Fibroblast of lung (primary cell): ENCODE results near the gene HTT. TPM values are rescaled to one million over a fixed set of nuclear protein-coding genes. Genes with fewer than 3 reads are reported as not detected.

Experiments
- DNase-seq, 2 donors: peaks; one replicate each; pipeline versions ENCODE4 v3.0.0 to v3.0.0-alpha.2; 2010; ENCODE audit warnings: low read depth in 2 of 2
- H2AFZ ChIP-seq: 2 replicates; pipeline ENCODE4 v1.5.1; 2012; ENCODE audit warnings: low read length, control low read depth, inconsistent platforms
- H3K27ac ChIP-seq: 2 replicates; pipeline ENCODE4 v1.5.1; 2011; ENCODE audit warnings: low read length, control low read depth; ENCODE audit not compliant: insufficient read depth
- H3K27me3 ChIP-seq: 2 replicates; pipeline ENCODE4 v1.5.1; 2011; ENCODE audit warnings: mild to moderate bottlenecking, low read length; ENCODE audit not compliant: control insufficient read depth, insufficient read depth
- H3K36me3 ChIP-seq: 2 replicates; pipeline ENCODE4 v1.5.1; 2011; ENCODE audit warnings: low read length; ENCODE audit not compliant: control insufficient read depth, insufficient read depth
- H3K4me1 ChIP-seq: 2 replicates; pipeline ENCODE4 v1.5.1; 2011; ENCODE audit warnings: low read length; ENCODE audit not compliant: control insufficient read depth, insufficient read depth; ENCODE audit errors: extremely low read depth
- H3K4me2 ChIP-seq: 2 replicates; pipeline ENCODE4 v1.5.1; 2011; ENCODE audit warnings: low read length, control low read depth; ENCODE audit not compliant: insufficient read depth; ENCODE audit errors: extremely low read depth
- H3K4me3 ChIP-seq, 4 experiments: fragments of 200-600 bp in 1 of 4; sonication (generic) in 1 of 4; replicated peaks in 1 of 4; 2 replicates each; pipeline ENCODE4 v1.5.1; 2011 to 2016; ENCODE audit warnings: low read length in 4 of 4, low read depth in 3 of 4, mild to moderate bottlenecking in 3 of 4, control low read depth in 2 of 4, inconsistent platforms in 1 of 4, mixed read lengths in 1 of 4; ENCODE audit not compliant: insufficient read depth in 1 of 4; ENCODE audit errors: control extremely low read depth in 1 of 4
- H3K79me2 ChIP-seq: 2 replicates; pipeline ENCODE4 v1.5.1; 2012; ENCODE audit warnings: mild to moderate bottlenecking, low read length, inconsistent platforms; ENCODE audit not compliant: control insufficient read depth, insufficient read depth
- H3K9ac ChIP-seq: 2 replicates; pipeline ENCODE4 v1.5.1; 2011; ENCODE audit warnings: mild to moderate bottlenecking, low read length, control low read depth; ENCODE audit not compliant: insufficient read depth
- H3K9me3 ChIP-seq: 2 replicates; pipeline ENCODE4 v1.5.1; 2012; ENCODE audit warnings: low read depth, low read length; ENCODE audit not compliant: control insufficient read depth, insufficient read depth
- H4K20me1 ChIP-seq: 2 replicates; pipeline ENCODE4 v1.5.1; 2011; ENCODE audit warnings: low read length; ENCODE audit not compliant: control insufficient read depth, insufficient read depth; ENCODE audit errors: extremely low read depth
- CTCF ChIP-seq, 2 donors: IDR thresholded peaks in 1 of 2; conservative IDR thresholded peaks in 1 of 2; 1 replicate in 1 of 2; 2 replicates in 1 of 2; pipeline ENCODE4 v1.5.1; 2011 to 2012; ENCODE audit warnings: low read length in 2 of 2, control low read depth in 1 of 2, inconsistent platforms in 1 of 2, low read depth in 1 of 2, mild to moderate bottlenecking in 1 of 2
- EZH2 ChIP-seq: IDR thresholded peaks from 2 replicates; pipeline ENCODE4 v1.5.1; 2012; ENCODE audit warnings: low read length, control low read depth, mild to moderate bottlenecking; ENCODE audit errors: missing control alignments
- polyA plus RNA-seq, 2 donors: library from polyadenylated mRNA; depleted of rRNA in 1 of 2; stranded (reverse) in 1 of 2; unstranded in 1 of 2; fragments of >200 nt; gene quantifications; 2 replicates each; pipeline ENCODE4 v1.2.1, GENCODE V29; 2011 to 2012; ENCODE audit warnings: missing spikeins in 1 of 2
- total RNA-seq: library from RNA; depleted of rRNA; stranded (reverse); fragments of >200 nt; gene quantifications from 2 replicates; pipeline ENCODE4 v1.2.1, GENCODE V29; 2014

Gene HTT
- total and polyA plus RNA-seq, 2 donors (not counting 1 experiment from before 2014, with no cell fraction given): 13.2 to 41.8 TPM

- H3K27ac ChIP-seq: no peak overlapping the region
- TF ChIP-seq CTCF (conservative IDR thresholded peaks at IDR 0.05 in 1 of 2, IDR thresholded peaks at IDR 0.05 in 1 of 2; ENCODE audit: low read depth in 1 of 2, low read length in 2 of 2) (no peak), EZH2 (no peak)
- peaks cover 3% of the 10 kb centered on the region for H3K27me3 ChIP-seq
- H3K9ac ChIP-seq: no peak overlapping the region
- H3K4me1 ChIP-seq: peaks cover 5% of the 10 kb centered on the region
- no peaks in the 10 kb centered on the region for H3K36me3 ChIP-seq
- no peaks in the 10 kb centered on the region for H3K9me3 ChIP-seq
- DNase-seq: no peak
- no peak overlapping the region for H3K4me2 ChIP-seq
- no peaks in the 10 kb centered on the region for H4K20me1 ChIP-seq
- no peak overlapping the region for H3K4me3 ChIP-seq
- no peaks in the 10 kb centered on the region for H3K79me2 ChIP-seq
- H2AFZ ChIP-seq: no peak overlapping the region
These were observed 206.0 kb downstream of the HTT start for GRCh38 chr4:3280466-3280865.

- Histone ChIP-seq H3K27ac (no peak overlapping the region), H3K79me2 (no peaks in the 10 kb centered on the region), H3K9ac (no peak overlapping the region), H3K9me3 (no peaks in the 10 kb centered on the region), H2AFZ (no peak overlapping the region), H3K4me3 (no peak overlapping the region), H3K36me3 (no peaks in the 10 kb centered on the region), H3K4me2 (no peak overlapping the region), H3K4me1 (peaks cover 2% of the 10 kb centered on the region), H3K27me3 (peaks cover 3% of the 10 kb centered on the region), H4K20me1 (no peaks in the 10 kb centered on the region)
- no peak for DNase-seq
- TF ChIP-seq EZH2: no peak
These were observed 209.0 kb downstream of the HTT start for GRCh38 chr4:3283483-3283882.

GRCh38 chr4:3283916-3284315 is 209.4 kb downstream of the HTT start:
- Histone ChIP-seq H3K4me3 (no peak overlapping the region), H3K9ac (no peak overlapping the region), H4K20me1 (no peaks in the 10 kb centered on the region), H3K27me3 (peaks cover 3% of the 10 kb centered on the region), H3K9me3 (no peaks in the 10 kb centered on the region), H3K36me3 (no peaks in the 10 kb centered on the region), H3K4me1 (peaks cover 2% of the 10 kb centered on the region), H2AFZ (no peak overlapping the region), H3K27ac (no peak overlapping the region), H3K4me2 (no peak overlapping the region), H3K79me2 (no peaks in the 10 kb centered on the region)
- no peak for DNase-seq
- no peak for TF ChIP-seq EZH2
- TF ChIP-seq CTCF (conservative IDR thresholded peaks at IDR 0.05 in 1 of 2, IDR thresholded peaks at IDR 0.05 in 1 of 2; ENCODE audit: low read depth in 1 of 2, low read length in 2 of 2): no peak
